AG04449 (cell line): ENCODE results near the gene RSL24D1.

ENCODE experiments used
- CTCF ChIA-PET: fragments of 350-600 bp; formaldehyde crosslinking; extraction: SDS; loops from one replicate; lab custom pipeline; 2021; ENCODE audit warnings: antibody characterized with exemption; lab: Yijun Ruan, JAX
- POLR2A ChIA-PET: fragments of 400-600, 350-600 bp; formaldehyde crosslinking; extraction: SDS; loops from one replicate; lab custom pipeline; 2020; ENCODE audit warnings: antibody characterized with exemption, inconsistent platforms; lab: Yijun Ruan, JAX
- DNase-seq: peaks from one replicate; pipeline ENCODE4 v3.0.0-alpha.2; 2010; ENCODE audit warnings: low read depth, low spot score
- H3K4me3 ChIP-seq: 2 replicates; pipeline ENCODE4 v1.5.1; 2011; ENCODE audit warnings: low read depth, mild to moderate bottlenecking, control low read depth, low read length
- TF ChIP-seq, protein P1 (sequence below): IDR thresholded peaks from one replicate; pipeline ENCODE4 v1.5.1; 2011; ENCODE audit warnings: mild to moderate bottlenecking, moderate library complexity, low read length, control low read depth, inconsistent platforms; ENCODE audit not compliant: insufficient read depth; ENCODE audit errors: missing control alignments

Gene RSL24D1

DNA sequence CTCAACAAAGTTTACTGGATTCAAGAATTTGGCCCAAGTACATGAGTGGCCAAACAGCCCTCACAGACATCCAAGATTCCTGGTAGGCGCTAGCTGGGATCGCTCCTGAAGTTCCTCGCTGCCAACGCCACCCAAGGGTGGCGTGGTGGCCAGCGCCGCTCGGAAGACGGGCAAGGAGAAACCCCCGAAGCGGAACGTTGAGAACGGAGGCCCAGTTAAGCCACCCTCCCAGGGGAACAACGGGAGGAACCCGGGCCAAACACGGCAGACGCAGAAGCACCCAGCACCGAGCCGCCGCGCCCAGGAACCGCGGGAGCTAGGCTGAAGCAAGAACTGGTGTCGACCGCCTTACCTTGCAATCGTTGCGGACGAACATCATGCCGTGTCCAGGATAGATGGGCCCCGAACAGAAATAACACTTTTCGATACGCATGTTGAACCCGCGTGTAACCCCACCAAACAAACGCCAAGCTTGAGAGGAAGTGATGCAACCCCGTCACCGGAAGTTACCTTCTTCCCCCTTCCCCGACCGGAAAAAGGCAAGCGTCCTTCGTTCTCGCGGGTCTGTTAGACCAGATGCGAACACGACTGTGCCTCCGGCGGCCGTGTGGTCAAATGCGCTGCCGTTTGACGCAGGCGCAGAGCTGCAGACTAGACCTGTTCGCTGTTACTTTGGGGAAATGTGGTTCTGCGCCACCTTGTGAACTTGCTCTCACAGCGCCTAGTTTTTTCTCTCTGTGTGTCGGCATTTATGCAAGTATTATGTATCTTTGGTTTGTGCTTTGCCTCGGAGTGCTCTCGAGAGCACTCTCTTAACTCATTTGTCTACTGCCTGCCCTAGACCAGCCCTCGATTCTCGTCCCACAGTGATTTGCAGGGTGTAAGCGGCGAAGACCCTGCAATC, at the start of gene RSL24D1:
TSS of gene RSL24D1 (minus strand) at position 484 of the 904 bp plus-strand sequence. CDS start at position 433, 51 bp downstream.
- ChIA-PET CTCF (interaction anchor here (0.7 to 3.9 kb wide), 12 partner anchors 11 to 243 kb away, joined by 3 to 18 read pairs (median 4); partner anchors contain the start of genes CCPG1 and PIERCE2), POLR2A (interaction anchor here (0.8 to 1.4 kb wide), 5 partner anchors 13 to 123 kb away, joined by 3 to 5 read pairs (median 3); partner anchors contain the start of gene PIGB)
- H3K4me3 ChIP-seq = peak within 1 kb of the TSS; percentile 90
- peak; percentile 91 for DNase-seq
- TF ChIP-seq, protein P1, sequence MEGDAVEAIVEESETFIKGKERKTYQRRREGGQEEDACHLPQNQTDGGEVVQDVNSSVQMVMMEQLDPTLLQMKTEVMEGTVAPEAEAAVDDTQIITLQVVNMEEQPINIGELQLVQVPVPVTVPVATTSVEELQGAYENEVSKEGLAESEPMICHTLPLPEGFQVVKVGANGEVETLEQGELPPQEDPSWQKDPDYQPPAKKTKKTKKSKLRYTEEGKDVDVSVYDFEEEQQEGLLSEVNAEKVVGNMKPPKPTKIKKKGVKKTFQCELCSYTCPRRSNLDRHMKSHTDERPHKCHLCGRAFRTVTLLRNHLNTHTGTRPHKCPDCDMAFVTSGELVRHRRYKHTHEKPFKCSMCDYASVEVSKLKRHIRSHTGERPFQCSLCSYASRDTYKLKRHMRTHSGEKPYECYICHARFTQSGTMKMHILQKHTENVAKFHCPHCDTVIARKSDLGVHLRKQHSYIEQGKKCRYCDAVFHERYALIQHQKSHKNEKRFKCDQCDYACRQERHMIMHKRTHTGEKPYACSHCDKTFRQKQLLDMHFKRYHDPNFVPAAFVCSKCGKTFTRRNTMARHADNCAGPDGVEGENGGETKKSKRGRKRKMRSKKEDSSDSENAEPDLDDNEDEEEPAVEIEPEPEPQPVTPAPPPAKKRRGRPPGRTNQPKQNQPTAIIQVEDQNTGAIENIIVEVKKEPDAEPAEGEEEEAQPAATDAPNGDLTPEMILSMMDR = peak; percentile 48

DNA sequence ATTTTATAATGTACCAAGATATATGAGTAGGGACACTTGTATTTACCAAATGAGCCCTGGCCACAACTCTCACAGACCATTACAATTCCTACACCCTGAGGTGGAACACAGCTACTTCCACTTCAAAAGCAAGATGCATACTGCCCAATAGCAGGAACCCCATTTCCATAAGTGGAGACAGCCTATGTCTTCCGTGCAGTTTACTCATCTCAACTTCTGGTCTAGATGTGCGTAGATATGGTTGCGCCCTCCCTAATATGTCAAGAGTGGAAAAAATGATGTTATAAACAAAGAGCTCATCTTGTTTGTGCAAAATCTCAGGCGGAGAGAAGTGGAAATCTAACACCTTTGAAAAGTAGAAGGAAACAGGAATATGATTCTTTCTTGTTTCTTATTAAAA, 48.3 kb upstream of the RSL24D1 start:
- CTCF ChIA-PET = no interaction called here
- DNase-seq = no peak

DNA sequence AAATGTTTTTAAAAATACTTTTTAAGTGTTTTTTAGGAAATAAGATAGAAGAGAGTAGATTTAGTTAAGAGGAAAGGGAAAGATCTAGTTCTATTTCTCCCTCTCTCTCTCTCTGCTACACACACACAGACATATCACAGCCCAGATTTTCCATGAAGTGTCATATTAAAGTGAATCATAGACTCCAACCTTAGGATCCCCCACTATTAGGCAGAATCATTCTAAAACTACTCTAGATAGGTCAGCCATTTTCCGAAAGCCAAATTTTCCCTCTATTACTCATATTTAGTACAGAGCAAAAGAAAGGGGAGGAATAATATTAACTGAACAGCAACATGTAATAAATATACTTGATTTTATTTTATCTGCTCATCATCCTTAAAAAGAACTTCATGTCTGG, 45.1 kb upstream of the RSL24D1 start:
- no peak overlapping the region for H3K4me3 ChIP-seq
- ChIA-PET CTCF (no interaction called here), POLR2A (no interaction called here)
- DNase-seq = no peak
- TF ChIP-seq, protein P1 = no peak

More for the DNA sequence above, 48.3 kb upstream of the RSL24D1 start:
- H3K4me3 ChIP-seq = no peak overlapping the region
- TF ChIP-seq, protein P1 = no peak
- POLR2A ChIA-PET = no interaction called here

DNA sequence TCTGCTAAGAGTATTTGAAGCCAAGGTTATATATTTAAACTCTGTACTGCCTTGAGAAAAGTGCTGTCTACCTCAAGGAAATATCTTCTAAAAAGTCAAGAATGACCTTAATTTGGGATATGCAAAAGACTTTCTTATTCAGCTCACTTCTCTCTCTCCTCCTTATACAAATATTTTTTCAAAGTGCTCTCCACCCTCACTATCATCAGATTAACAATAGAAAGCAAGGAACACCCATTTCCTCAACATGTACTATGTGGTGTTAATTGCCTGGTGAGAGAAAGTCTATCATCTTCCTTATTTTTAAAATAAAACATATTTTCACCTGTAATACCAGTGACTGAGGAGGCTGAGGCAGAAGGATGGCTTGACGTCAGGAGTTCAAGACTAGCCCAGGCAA, 44.4 kb upstream of the RSL24D1 start:
- POLR2A ChIA-PET = no interaction called here
- TF ChIP-seq, protein P1 = no peak
- no peak for DNase-seq
- no peak overlapping the region for H3K4me3 ChIP-seq
- CTCF ChIA-PET = no interaction called here

DNA sequence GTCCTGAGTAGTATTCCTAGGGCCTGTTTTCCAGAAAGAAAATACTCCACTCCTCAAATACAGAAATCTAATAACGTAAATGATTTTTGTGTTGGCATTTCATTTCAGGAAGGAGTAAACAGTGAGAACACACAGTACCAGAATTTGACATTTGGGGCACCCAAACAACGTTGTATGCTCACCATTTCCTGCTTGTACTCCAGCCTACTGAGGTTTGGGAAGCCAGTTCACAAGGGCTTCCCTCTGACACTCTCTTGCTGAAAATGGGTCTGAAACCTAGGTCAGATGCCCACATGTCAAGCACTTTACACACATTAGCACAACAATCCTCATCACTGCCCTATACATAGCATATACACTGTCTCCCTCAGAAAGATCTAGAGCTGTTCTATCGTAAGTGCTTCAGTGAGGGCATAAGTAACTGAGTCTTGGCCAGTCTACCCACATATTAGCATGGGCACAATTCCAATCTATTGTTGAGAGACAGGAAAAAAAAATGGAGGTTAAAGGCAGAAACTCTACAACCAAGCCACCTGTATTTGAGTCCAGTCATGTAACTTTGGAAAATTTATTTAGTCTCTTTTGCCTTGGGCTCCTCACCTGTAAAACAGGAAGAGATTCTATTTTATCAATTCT, 43.5 kb upstream of the RSL24D1 start:
- no peak for DNase-seq
- TF ChIP-seq, protein P1 = no peak
- ChIA-PET POLR2A (no interaction called here), CTCF (no interaction called here)
- no peak overlapping the region for H3K4me3 ChIP-seq
